Measurements from ENCODE around the gene GLUL. TPM values are rescaled to one million over a fixed set of nuclear protein-coding genes. Genes with fewer than 3 reads are reported as not detected.

GLUL gene
- total and polyA plus RNA-seq, 2 donors (not counting 1 experiment from before 2014, with no cell fraction given) = 38.9 to 44.2 TPM

- Histone ChIP-seq H3K9me3 (ENCODE audit: control extremely low read depth in 1 of 3, control insufficient read depth in 2 of 3, insufficient read depth in 1 of 3, low read length in 2 of 3) (no peaks in the 10 kb centered on the region), H4K20me1 (ENCODE audit: control insufficient read depth, insufficient read depth, low read length, poor library complexity, severe bottlenecking) (no peaks in the 10 kb centered on the region), H3K9ac (ENCODE audit: low read length) (no peak overlapping the region), H3K4me3 (ENCODE audit: control extremely low read depth in 1 of 5, extremely low read depth in 1 of 5, insufficient read depth in 1 of 5, low read depth in 2 of 5, low read length in 4 of 5) (no peak overlapping the region), H3K4me2 (replicated peaks; ENCODE audit: low read depth, low read length, poor library complexity, severe bottlenecking) (no peak overlapping the region), H3K4me1 (ENCODE audit: control insufficient read depth in 2 of 2, insufficient read depth in 2 of 2, low read length in 2 of 2) (no peaks in the 10 kb centered on the region), H3K27me3 (replicated peaks in 1 of 4; ENCODE audit: control extremely low read depth in 1 of 4, control insufficient read depth in 3 of 4, insufficient read depth in 4 of 4, low read length in 3 of 4) (no peaks in the 10 kb centered on the region), H2AFZ (ENCODE audit: insufficient read depth, low read depth, low read length, poor library complexity, severe bottlenecking) (no peak overlapping the region), H3K79me2 (ENCODE audit: control insufficient read depth, insufficient read depth, low read length) (no peaks in the 10 kb centered on the region), H3K36me3 (replicated peaks in 1 of 2; ENCODE audit: control extremely low read depth in 1 of 2, control insufficient read depth in 1 of 2, extremely low read depth in 1 of 2, insufficient read depth in 2 of 2, low read length in 1 of 2) (no peaks in the 10 kb centered on the region), H3K27ac (ENCODE audit: low read length in 2 of 2) (no peak overlapping the region)
- Mint-ChIP-seq H3K4me3 (no peak overlapping the region), H3K27ac (no peak overlapping the region), H3K27me3 (peaks cover 10% of the 10 kb centered on the region), H3K4me1 (peaks cover 2% of the 10 kb centered on the region), H3K9me3 (ENCODE audit: insufficient read depth) (no peaks in the 10 kb centered on the region)
- TF ChIP-seq CTCF (IDR thresholded peaks at IDR 0.05) (no peak), EZH2 (IDR thresholded peaks at IDR 0.05; ENCODE audit: borderline replicate concordance, insufficient read depth, low read depth, low read length, poor library complexity, severe bottlenecking) (no peak)
- ATAC-seq (ENCODE audit: low read depth) (no peak), DNase-seq (no peak)
- ChIA-PET CTCF (interaction anchor here (2.6 kb wide), 1 partner anchor 25 kb away, joined by 7 read pairs; no protein-coding TSS in a partner anchor), POLR2A (no interaction called here)
- 67% methylated on average over 3 of the region's 3 CpGs for WGBS (ENCODE audit: insufficient coverage)
- intact Hi-C loops (cut with micrococcal nuclease) = no loop called here
These were observed 21.1 kb downstream of the GLUL start for GRCh38 chr1:182370532-182370931.

DNA sequence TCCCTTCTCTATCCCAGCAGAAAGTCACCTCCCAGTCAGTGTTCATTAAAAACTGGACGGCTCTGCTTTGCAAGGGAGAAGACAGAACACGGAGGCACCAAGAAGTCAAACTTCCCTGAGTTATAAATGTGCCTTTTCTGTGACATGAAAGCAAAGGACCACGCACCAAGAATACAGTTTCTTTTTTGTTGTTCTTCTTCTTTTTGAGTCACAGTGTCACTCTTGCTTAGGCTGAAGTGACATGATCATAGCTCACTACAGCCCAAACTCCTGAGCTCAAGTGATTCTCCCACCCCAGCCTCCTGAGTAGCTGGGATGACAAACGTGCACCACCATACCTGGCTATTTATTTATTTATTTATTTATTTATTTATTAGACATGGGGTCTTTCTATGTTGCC, 22.7 kb downstream of the GLUL start:
- DNase-seq (no peak), ATAC-seq (ENCODE audit: low read depth) (no peak)
- no peaks in the 10 kb centered on the region for H3K36me3 ChIP-seq (replicated peaks in 1 of 2; ENCODE audit: control extremely low read depth in 1 of 2, control insufficient read depth in 1 of 2, extremely low read depth in 1 of 2, insufficient read depth in 2 of 2, low read length in 1 of 2)
- H3K4me3 Mint-ChIP-seq = no peak overlapping the region
- no peaks in the 10 kb centered on the region for H4K20me1 ChIP-seq (ENCODE audit: control insufficient read depth, insufficient read depth, low read length, poor library complexity, severe bottlenecking)
- no peaks in the 10 kb centered on the region for H3K9me3 Mint-ChIP-seq (ENCODE audit: insufficient read depth)
- no peaks in the 10 kb centered on the region for H3K27me3 ChIP-seq (replicated peaks in 1 of 4; ENCODE audit: control extremely low read depth in 1 of 4, control insufficient read depth in 3 of 4, insufficient read depth in 4 of 4, low read length in 3 of 4)
- POLR2A ChIA-PET = no interaction called here
- H3K27me3 Mint-ChIP-seq = peaks cover 16% of the 10 kb centered on the region
- H2AFZ ChIP-seq (ENCODE audit: insufficient read depth, low read depth, low read length, poor library complexity, severe bottlenecking) = no peak overlapping the region
- H3K27ac ChIP-seq (ENCODE audit: low read length in 2 of 2) = no peak overlapping the region
- 88% methylated on average over 3 of the region's 4 CpGs for WGBS (ENCODE audit: insufficient coverage)
- no peaks in the 10 kb centered on the region for H3K4me1 ChIP-seq (ENCODE audit: control insufficient read depth in 2 of 2, insufficient read depth in 2 of 2, low read length in 2 of 2)
- TF ChIP-seq EZH2 (IDR thresholded peaks at IDR 0.05; ENCODE audit: borderline replicate concordance, insufficient read depth, low read depth, low read length, poor library complexity, severe bottlenecking) (no peak), CTCF (IDR thresholded peaks at IDR 0.05) (no peak)
- no peak overlapping the region for H3K4me3 ChIP-seq (ENCODE audit: control extremely low read depth in 1 of 5, extremely low read depth in 1 of 5, insufficient read depth in 1 of 5, low read depth in 2 of 5, low read length in 4 of 5)
- no peak overlapping the region for H3K4me2 ChIP-seq (replicated peaks; ENCODE audit: low read depth, low read length, poor library complexity, severe bottlenecking)
- CTCF ChIA-PET = interaction anchor here (2.6 kb wide), 1 partner anchor 27 kb away, joined by 7 read pairs; no protein-coding TSS in a partner anchor
- peaks cover 2% of the 10 kb centered on the region for H3K4me1 Mint-ChIP-seq
- no peaks in the 10 kb centered on the region for H3K9me3 ChIP-seq (ENCODE audit: control extremely low read depth in 1 of 3, control insufficient read depth in 2 of 3, insufficient read depth in 1 of 3, low read length in 2 of 3)
- no peak overlapping the region for H3K27ac Mint-ChIP-seq
- no peaks in the 10 kb centered on the region for H3K79me2 ChIP-seq (ENCODE audit: control insufficient read depth, insufficient read depth, low read length)
- H3K9ac ChIP-seq (ENCODE audit: low read length) = no peak overlapping the region
- intact Hi-C loops (cut with micrococcal nuclease) = no loop called here

Data from B cell (primary cell).